HepG2 (cell line): ENCODE measurements around the gene TOR2A. TPM values are rescaled to one million over a fixed set of nuclear protein-coding genes. Genes with fewer than 3 reads are reported as not detected.

ENCODE experiments used
- ATAC-seq: fragments of 200-7000 bp; cut with Tn5 transposase; 3 replicates; pipeline ENCODE4 v1.9.1; 2020; ENCODE audit warnings: mild to moderate bottlenecking, moderate library complexity
- BruUV-seq: library from RNA; stranded (reverse); fragments of 400-500 nt; replicated peaks from 2 replicates; lab custom pipeline; 2021; lab: Mats Ljungman, UMichigan
- CTCF ChIA-PET: fragments of 300-600 bp; formaldehyde crosslinking; extraction: SDS; loops from one replicate; lab custom pipeline; 2021; ENCODE audit warnings: low total read pairs, inconsistent platforms, low intra/inter-chr PET ratio; lab: Yijun Ruan, JAX
- POLR2A ChIA-PET: fragments of 350-600 bp; sonication (Branson Sonifier 250); formaldehyde crosslinking; loops from one replicate; lab custom pipeline; 2020; ENCODE audit warnings: antibody characterized with exemption, inconsistent platforms; lab: Yijun Ruan, JAX
- DNase-seq: peaks from one replicate; pipeline ENCODE4 v3.0.0-alpha.2; 2015; ENCODE audit warnings: low spot score
- FAIRE-seq: peaks from 3 replicates; lab custom pipeline; 2011; peaks lifted over from hg19 to GRCh38; lab: Jason Lieb, UNC
- H2AFZ ChIP-seq: one replicate; pipeline ENCODE4 v1.6.1; 2011; ENCODE audit warnings: low read length, inconsistent platforms
- H3K27ac ChIP-seq: fragments of 300-600 bp; 3 replicates; pipeline ENCODE4 v1.8.0; 2011; ENCODE audit warnings: mixed run types, mild to moderate bottlenecking, mixed read lengths, low read length, inconsistent platforms; ENCODE audit not compliant: insufficient read depth; ENCODE audit errors: extremely low read length
- H3K27me3 ChIP-seq, 2 experiments: fragments of 200-600 bp in 1 of 2; 2 replicates in 1 of 2; 3 replicates in 1 of 2; pipeline versions ENCODE4 v1.6.0 to v1.8.0; 2011; ENCODE audit warnings: low read length in 2 of 2, mild to moderate bottlenecking in 2 of 2, moderate library complexity in 2 of 2, inconsistent platforms in 1 of 2; ENCODE audit not compliant: insufficient read depth in 2 of 2, control insufficient read depth in 1 of 2
- H3K36me3 ChIP-seq, 2 experiments: fragments of 200-600 bp in 1 of 2; replicated peaks in 1 of 2; 2 replicates in 1 of 2; 3 replicates in 1 of 2; pipeline versions ENCODE4 v1.5.1 to v1.8.0; 2011; ENCODE audit warnings: low read length in 2 of 2, inconsistent platforms in 1 of 2; ENCODE audit not compliant: insufficient read depth in 2 of 2, control insufficient read depth in 1 of 2
- H3K4me1 ChIP-seq: 2 replicates; pipeline ENCODE4 v1.5.1; 2012; ENCODE audit warnings: low read length, inconsistent platforms; ENCODE audit not compliant: insufficient read depth
- H3K4me2 ChIP-seq: 2 replicates; pipeline ENCODE4 v1.6.0; 2011; ENCODE audit warnings: low read depth, low read length, inconsistent platforms
- H3K4me3 ChIP-seq, 3 experiments: fragments of 200-600 bp in 1 of 3; sonication (generic), shearing (Covaris generic) in 1 of 3; replicated peaks in 1 of 3; 2 replicates each; pipeline ENCODE4 v1.5.1; 2011 to 2016; ENCODE audit warnings: low read length in 3 of 3, inconsistent platforms in 2 of 3, low read depth in 2 of 3, mild to moderate bottlenecking in 2 of 3, control low read depth in 1 of 3, mixed read lengths in 1 of 3; ENCODE audit not compliant: insufficient read depth in 1 of 3
- H3K79me2 ChIP-seq: one replicate; pipeline ENCODE4 v1.6.1; 2011; ENCODE audit warnings: low read length, inconsistent platforms; ENCODE audit not compliant: insufficient read depth
- H3K9ac ChIP-seq: 2 replicates; pipeline ENCODE4 v1.6.0; 2011; ENCODE audit warnings: mild to moderate bottlenecking, low read depth, low read length, inconsistent platforms; ENCODE audit not compliant: insufficient read depth
- H3K9me3 ChIP-seq: 2 replicates; pipeline ENCODE4 v1.5.1; 2012; ENCODE audit warnings: mild to moderate bottlenecking, low read length
- H4K20me1 ChIP-seq: 2 replicates; pipeline ENCODE4 v1.6.0; 2011; ENCODE audit warnings: inconsistent platforms, mild to moderate bottlenecking, low read length, moderate library complexity; ENCODE audit not compliant: insufficient read depth
- DMTF1 ChIP-seq: sonication (generic); formaldehyde crosslinking; IDR thresholded peaks from 2 replicates; pipeline ENCODE4 v1.4.0; 2020; ENCODE audit warnings: mild to moderate bottlenecking, missing genetic modification reagents
- DNMT1 ChIP-seq: sonication (generic); formaldehyde crosslinking; IDR thresholded peaks from 2 replicates; pipeline ENCODE4 v1.5.1; 2020; ENCODE audit warnings: mild to moderate bottlenecking, missing genetic modification reagents
- FOXK2 ChIP-seq: fragments of 450-650 bp; IDR thresholded peaks from 2 replicates; pipeline ENCODE4 v1.6.1; 2016
- FOXO1 ChIP-seq: sonication (generic); formaldehyde crosslinking; IDR thresholded peaks from 2 replicates; pipeline ENCODE4 v1.4.0; 2020; ENCODE audit warnings: missing genetic modification reagents
- PHF20 ChIP-seq: sonication (generic); formaldehyde crosslinking; IDR thresholded peaks from 2 replicates; pipeline ENCODE4 v1.5.0; 2020; ENCODE audit warnings: mild to moderate bottlenecking, missing genetic modification reagents
- RAD21 ChIP-seq: fragments of 450-650 bp; formaldehyde crosslinking; IDR thresholded peaks from 2 replicates; pipeline ENCODE4 v1.5.0; 2020; ENCODE audit warnings: mild to moderate bottlenecking
- RFX1 ChIP-seq: fragments of 450-650 bp; IDR thresholded peaks from 2 replicates; pipeline ENCODE4 v1.6.1; 2017
- SKI ChIP-seq: fragments of 450-650 bp; IDR thresholded peaks from one replicate; pipeline ENCODE4 v1.6.1; 2018; ENCODE audit warnings: mild to moderate bottlenecking; ENCODE audit not compliant: partially characterized antibody
- TBL1XR1 ChIP-seq: fragments of 150-350 bp; IDR thresholded peaks from 2 replicates; pipeline ENCODE4 v1.6.1; 2014; ENCODE audit warnings: borderline replicate concordance, low read length; ENCODE audit not compliant: partially characterized antibody
- ZNF484 ChIP-seq: sonication (generic); formaldehyde crosslinking; IDR thresholded peaks from 2 replicates; pipeline ENCODE4 v1.5.1; 2020; ENCODE audit warnings: mild to moderate bottlenecking, low read depth, missing genetic modification reagents, borderline replicate concordance
- WGBS: methylation state at CpG from one replicate; pipeline ENCODE4 v1.1.6; 2017; ENCODE audit warnings: low lambda C conversion rate; 5-methylcytosine and 5-hydroxymethylcytosine counted together
- in situ Hi-C: cut with HindIII; loops from 2 replicates; pipeline ENCODE4 v1.10.0; 2017; ENCODE audit warnings: low pct_unique_long_range_greater_than_20kb; ENCODE audit not compliant: extremely low pct_ligation_motif_present
- intact Hi-C: fragments of 100-400 bp; cut with micrococcal nuclease; formaldehyde crosslinking; loops from one replicate; pipeline ENCODE4 v1.10.0; 2022; ENCODE audit not compliant: unreplicated experiment
- polyA plus RNA-seq, 8 experiments: library from polyadenylated mRNA; depleted of rRNA in 3 of 8; stranded (reverse) in 7 of 8; unstranded in 1 of 8; fragments of >200 nt; fragmentation: Illumina TruSeq in 4 of 8; extraction: Trizol in 4 of 8; gene quantifications; 2 replicates each; pipeline versions ENCODE4 v1.2.1 to v1.2.3, GENCODE V29; 2011 to 2016; ENCODE audit warnings: low read depth in 4 of 8, missing spikeins in 1 of 8, mixed read lengths in 1 of 8; ENCODE audit not compliant: insufficient read depth in 1 of 8
- total RNA-seq, 5 experiments: library from RNA; depleted of rRNA; stranded (reverse); fragments of >200 nt; fragmentation: Illumina TruSeq; extraction: Trizol; gene quantifications; 2 replicates each; pipeline ENCODE4 v1.2.3, GENCODE V29; 2016; ENCODE audit warnings: low read depth in 1 of 5
- TF ChIP-seq, protein P1 (sequence below): sonication (generic); formaldehyde crosslinking; IDR thresholded peaks from 2 replicates; pipeline ENCODE4 v1.4.0; 2020; ENCODE audit warnings: missing genetic modification reagents
- TF ChIP-seq, protein P2 (sequence below): sonication (generic); formaldehyde crosslinking; IDR thresholded peaks from 2 replicates; pipeline ENCODE4 v1.8.0; 2022; ENCODE audit warnings: mild to moderate bottlenecking, missing genetic modification reagents, moderate library complexity

Gene TOR2A
- total and polyA plus RNA-seq, 2 of the 13 experiments (the other 11 are each of a cell fraction or from before 2014, with no cell fraction given): 3.5 to 7.2 TPM

GRCh38 chr9:127728808-127729207 is 6.3 kb downstream of the TOR2A start:
- H3K27ac ChIP-seq: no peak overlapping the region
- POLR2A ChIA-PET: interaction anchor here (1.1 to 1.6 kb wide), 4 partner anchors 13 to 175 kb away, joined by 3 to 5 read pairs (median 4); partner anchors contain the start of genes PTRH1 and TTC16
- H3K4me2 ChIP-seq: no peak overlapping the region; the same call in 1 of the 2 replicates
- CTCF ChIA-PET: no interaction called here
- H4K20me1 ChIP-seq: no peaks in the 10 kb centered on the region
- intact Hi-C loops (loop anchor here (10.0 kb wide), 1 partner anchor 224 kb away; no protein-coding TSS in a partner anchor), in situ Hi-C loops (no loop called here)
- no peak for FAIRE-seq
- peaks cover 0 to 2% of the 10 kb centered on the region in 2 experiments; a peak in 1 of 5 replicates for H3K27me3 ChIP-seq
- WGBS: 90% methylated on average over 2 of the region's 8 CpGs
- H3K9ac ChIP-seq: no peak overlapping the region
- H3K4me1 ChIP-seq: peaks cover 26% of the 10 kb centered on the region
- no peaks in the 10 kb centered on the region for H3K9me3 ChIP-seq
- no peak for TF ChIP-seq DNMT1 (CRISPR knock-in tag)
- no peak for TF ChIP-seq TBL1XR1
- no peak for TF ChIP-seq RFX1
- TF ChIP-seq, protein P1, sequence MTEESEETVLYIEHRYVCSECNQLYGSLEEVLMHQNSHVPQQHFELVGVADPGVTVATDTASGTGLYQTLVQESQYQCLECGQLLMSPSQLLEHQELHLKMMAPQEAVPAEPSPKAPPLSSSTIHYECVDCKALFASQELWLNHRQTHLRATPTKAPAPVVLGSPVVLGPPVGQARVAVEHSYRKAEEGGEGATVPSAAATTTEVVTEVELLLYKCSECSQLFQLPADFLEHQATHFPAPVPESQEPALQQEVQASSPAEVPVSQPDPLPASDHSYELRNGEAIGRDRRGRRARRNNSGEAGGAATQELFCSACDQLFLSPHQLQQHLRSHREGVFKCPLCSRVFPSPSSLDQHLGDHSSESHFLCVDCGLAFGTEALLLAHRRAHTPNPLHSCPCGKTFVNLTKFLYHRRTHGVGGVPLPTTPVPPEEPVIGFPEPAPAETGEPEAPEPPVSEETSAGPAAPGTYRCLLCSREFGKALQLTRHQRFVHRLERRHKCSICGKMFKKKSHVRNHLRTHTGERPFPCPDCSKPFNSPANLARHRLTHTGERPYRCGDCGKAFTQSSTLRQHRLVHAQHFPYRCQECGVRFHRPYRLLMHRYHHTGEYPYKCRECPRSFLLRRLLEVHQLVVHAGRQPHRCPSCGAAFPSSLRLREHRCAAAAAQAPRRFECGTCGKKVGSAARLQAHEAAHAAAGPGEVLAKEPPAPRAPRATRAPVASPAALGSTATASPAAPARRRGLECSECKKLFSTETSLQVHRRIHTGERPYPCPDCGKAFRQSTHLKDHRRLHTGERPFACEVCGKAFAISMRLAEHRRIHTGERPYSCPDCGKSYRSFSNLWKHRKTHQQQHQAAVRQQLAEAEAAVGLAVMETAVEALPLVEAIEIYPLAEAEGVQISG (CRISPR knock-in tag): no peak
- no peak for TF ChIP-seq ZNF484 (CRISPR knock-in tag)
- H3K79me2 ChIP-seq: no peaks in the 10 kb centered on the region
- ATAC-seq: no peak
- no peak overlapping the region for H2AFZ ChIP-seq
- H3K4me3 ChIP-seq: no peak overlapping the region
- no TSS peak for BruUV-seq
- DNase-seq: no peak
- H3K36me3 ChIP-seq: no peaks in the 10 kb centered on the region

- Histone ChIP-seq H3K36me3 (no peaks in the 10 kb centered on the region), H2AFZ (no peak overlapping the region), H3K27ac (no peak overlapping the region), H3K4me1 (peaks cover 32% of the 10 kb centered on the region), H3K79me2 (no peaks in the 10 kb centered on the region), H3K4me2 (no peak overlapping the region), H3K27me3 (peaks cover 0 to 2% of the 10 kb centered on the region in 2 experiments; a peak in 1 of 5 replicates), H3K9ac (no peak overlapping the region), H3K4me3 (no peak overlapping the region), H4K20me1 (no peaks in the 10 kb centered on the region), H3K9me3 (no peaks in the 10 kb centered on the region)
- intact Hi-C loops: loop anchor here (10.0 kb wide), 1 partner anchor 222 kb away; no protein-coding TSS in a partner anchor
- ChIA-PET CTCF (no interaction called here), POLR2A (no interaction called here)
- in situ Hi-C loops: no loop called here
- FAIRE-seq (no peak), ATAC-seq (no peak), DNase-seq (no peak)
- WGBS: 23% methylated on average over 3 of the region's 8 CpGs
- BruUV-seq: no TSS peak
- TF ChIP-seq RAD21 (no peak), FOXK2 (no peak), PHF20 (CRISPR knock-in tag) (no peak), DMTF1 (CRISPR knock-in tag) (no peak), FOXO1 (CRISPR knock-in tag) (no peak), SKI (no peak)
- TF ChIP-seq, protein P2, sequence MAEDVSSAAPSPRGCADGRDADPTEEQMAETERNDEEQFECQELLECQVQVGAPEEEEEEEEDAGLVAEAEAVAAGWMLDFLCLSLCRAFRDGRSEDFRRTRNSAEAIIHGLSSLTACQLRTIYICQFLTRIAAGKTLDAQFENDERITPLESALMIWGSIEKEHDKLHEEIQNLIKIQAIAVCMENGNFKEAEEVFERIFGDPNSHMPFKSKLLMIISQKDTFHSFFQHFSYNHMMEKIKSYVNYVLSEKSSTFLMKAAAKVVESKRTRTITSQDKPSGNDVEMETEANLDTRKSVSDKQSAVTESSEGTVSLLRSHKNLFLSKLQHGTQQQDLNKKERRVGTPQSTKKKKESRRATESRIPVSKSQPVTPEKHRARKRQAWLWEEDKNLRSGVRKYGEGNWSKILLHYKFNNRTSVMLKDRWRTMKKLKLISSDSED: no peak
Measured at GRCh38 chr9:127726871-127727270, 8.2 kb downstream of the TOR2A start.
